ENCODE measurements around the gene PEX1.
"Not testable (repeated sequence)": the region's sequence is repeated elsewhere in the genome, so short reads cannot be mapped to it uniquely, and the experiment has no call there.

The PEX1 gene

DNA sequence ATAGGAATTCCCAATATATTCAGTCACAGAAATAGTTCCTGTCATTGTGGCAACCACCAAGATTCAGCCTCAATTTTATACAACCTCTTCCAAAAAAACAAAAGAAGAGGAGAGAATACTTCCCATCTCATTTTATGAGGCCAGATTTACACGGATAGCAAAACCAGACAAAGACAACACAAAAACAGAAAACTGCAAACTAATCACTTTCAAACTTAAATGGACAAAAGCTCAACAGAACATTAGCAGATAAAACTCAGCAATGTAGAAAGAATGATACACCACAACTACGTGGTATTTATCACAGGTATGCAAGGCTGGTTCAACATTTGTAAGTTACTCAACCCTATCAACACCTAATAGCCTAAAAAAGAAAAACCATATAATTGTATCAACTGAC, 22.0 kb downstream of the PEX1 start:
- no peak for DNase-seq (ENCODE audit: low read depth in 4 of 4, low spot score in 1 of 4)

- DNase-seq (ENCODE audit: low read depth in 4 of 4, low spot score in 1 of 4) = no peak
Measured at GRCh38 chr7:92504563-92504962, 23.8 kb downstream of the PEX1 start.

DNA sequence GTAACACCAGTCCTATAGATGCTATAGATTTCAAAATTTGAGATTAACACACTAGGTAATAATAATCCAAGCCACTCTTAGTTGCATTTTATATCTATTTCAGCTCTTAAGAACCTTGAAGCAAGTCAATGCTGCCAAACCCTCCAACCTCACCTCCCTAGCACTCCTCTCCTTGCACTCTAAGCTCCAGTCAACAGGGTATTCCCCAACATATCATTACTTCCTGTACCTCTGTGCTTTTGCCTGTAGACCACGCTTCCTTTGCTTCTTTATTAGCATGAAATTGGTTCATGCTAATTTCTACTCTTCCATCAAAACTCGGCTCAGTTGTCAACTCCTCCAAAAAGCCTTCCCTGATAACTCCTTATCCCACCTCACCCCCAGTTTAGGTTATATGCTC, 24.6 kb downstream of the PEX1 start:
- DNase-seq (ENCODE audit: low read depth in 4 of 4, low spot score in 1 of 4) = no peak

DNA sequence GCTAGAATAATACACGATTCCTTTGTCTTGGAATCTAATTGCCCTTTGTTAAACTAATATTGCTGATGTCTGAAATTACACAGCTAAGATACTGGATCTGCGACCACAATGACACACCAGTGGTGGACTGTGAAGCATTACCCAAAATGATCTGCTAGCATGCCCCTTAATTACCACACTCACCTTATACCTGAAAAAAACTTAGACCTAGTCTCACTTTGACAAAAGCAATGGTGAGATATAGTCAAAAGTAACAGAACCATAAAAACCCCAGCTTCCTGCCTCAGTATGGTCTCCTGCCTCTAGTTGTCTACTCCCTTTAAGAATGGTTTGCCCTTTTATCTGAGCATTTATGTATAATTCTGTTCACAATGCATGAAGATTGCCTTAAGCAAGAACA, 29.8 kb downstream of the PEX1 start:
- DNase-seq (ENCODE audit: low read depth in 4 of 4, low spot score in 1 of 4) = no peak

GRCh38 chr7:92496876-92497275, 31.4 kb downstream of the PEX1 start:
- DNase-seq (ENCODE audit: low read depth in 4 of 4, low spot score in 1 of 4) = no peak

GRCh38 chr7:92489634-92490033, 38.7 kb downstream of the PEX1 start:
- no peak for DNase-seq (ENCODE audit: low read depth in 4 of 4, low spot score in 1 of 4)

- DNase-seq (ENCODE audit: low read depth in 4 of 4, low spot score in 1 of 4) = no peak
Measured at GRCh38 chr7:92487804-92488203, 40.5 kb downstream of the PEX1 start.

- no peak for DNase-seq (ENCODE audit: low read depth in 4 of 4, low spot score in 1 of 4)
Measured at GRCh38 chr7:92485974-92486373, 42.3 kb downstream of the PEX1 start.

DNA sequence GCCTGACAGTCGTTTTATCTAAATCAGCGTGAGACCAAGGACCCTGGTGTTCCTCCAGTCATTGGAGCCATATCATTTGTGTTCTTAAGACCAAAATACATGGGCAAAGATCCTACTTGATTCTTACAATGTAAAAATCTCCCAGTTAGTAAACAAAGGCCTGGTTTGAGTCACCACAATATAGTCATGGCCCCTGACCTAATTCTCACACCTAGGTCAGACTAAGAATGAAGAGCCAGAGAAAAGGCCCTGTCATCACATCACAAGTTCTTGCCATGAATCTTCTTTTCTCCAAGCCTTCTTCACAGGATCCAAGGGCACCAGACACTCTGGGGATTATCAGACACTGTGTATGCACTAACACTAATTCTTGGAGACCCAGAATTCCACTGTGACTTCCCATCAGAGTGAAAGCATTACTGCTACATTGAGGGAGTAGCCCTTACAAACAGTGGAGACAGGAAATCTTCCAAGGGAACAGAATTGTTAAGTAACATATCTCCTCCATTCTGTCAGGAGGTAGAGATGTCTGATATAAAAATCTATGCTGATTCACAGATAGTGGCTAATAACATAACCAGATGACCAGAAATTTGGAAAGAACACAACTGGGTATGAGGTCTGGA, 42.9 kb downstream of the PEX1 start:
- DNase-seq (ENCODE audit: low read depth in 4 of 4, low spot score in 1 of 4) = no peak

DNA sequence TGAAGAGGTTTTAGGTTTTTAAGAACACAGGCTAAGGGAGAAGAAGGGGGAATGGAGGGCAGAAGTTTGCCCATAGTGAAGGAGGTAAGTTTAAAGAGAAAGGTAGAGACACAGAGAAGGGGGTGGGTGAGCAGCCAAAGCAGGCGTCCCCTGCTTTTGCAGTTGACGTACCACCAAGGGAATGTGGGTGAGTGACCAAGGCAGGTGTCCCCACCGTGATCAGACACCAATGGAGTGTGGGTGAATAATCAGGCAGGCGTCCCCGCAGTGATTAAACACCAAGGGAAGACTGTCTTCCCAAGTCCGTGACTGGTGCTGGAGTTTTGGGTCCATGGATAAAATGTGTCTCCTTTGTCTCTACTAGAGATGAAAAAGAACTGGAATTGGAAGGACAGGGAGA, 44.1 kb downstream of the PEX1 start:
- not testable (repeated sequence) for DNase-seq (ENCODE audit: low read depth in 4 of 4, low spot score in 1 of 4)

DNA sequence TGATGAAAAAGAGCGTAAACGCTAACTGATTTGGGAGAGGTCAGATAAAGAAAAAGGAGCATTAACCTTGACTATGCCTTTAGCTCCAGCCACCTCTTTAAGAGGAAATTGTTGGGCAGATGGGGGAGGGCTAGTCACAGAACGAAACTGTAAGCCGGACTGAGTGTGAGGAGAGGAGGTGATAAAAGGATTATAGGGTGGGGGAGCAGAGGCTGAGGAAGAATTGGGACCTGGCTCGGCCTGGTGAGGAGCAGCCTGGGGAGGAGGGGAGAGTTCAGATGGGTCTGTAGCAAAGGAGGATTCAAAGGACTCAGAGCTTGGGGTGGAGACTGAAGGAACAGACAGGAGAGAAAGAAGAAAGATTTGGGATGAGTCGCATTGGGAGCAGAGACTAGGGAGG, 44.7 kb downstream of the PEX1 start:
- not testable (repeated sequence) for DNase-seq (ENCODE audit: low read depth in 4 of 4, low spot score in 1 of 4)

DNA sequence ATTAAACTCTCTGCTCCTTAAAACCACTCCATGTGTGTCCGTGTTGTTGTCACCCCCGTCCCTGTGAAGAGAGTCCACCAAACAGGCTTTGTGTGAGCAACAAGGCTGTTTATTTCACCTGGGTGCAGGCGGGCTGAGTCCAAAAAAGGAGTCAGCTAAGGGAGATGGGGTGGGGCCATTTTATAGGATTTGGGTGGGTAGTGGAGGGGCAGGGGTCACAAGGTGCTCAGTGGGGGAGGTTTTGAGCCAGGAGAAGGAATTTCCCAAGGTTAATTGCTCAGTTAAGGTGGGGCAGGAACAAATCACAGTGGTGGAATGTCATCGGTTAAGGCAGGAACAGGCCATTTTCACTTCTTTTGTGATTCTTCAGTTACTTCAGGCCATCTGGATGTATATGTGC, 49.2 kb downstream of the PEX1 start:
- DNase-seq (ENCODE audit: low read depth in 4 of 4, low spot score in 1 of 4) = not testable (repeated sequence)

DNA sequence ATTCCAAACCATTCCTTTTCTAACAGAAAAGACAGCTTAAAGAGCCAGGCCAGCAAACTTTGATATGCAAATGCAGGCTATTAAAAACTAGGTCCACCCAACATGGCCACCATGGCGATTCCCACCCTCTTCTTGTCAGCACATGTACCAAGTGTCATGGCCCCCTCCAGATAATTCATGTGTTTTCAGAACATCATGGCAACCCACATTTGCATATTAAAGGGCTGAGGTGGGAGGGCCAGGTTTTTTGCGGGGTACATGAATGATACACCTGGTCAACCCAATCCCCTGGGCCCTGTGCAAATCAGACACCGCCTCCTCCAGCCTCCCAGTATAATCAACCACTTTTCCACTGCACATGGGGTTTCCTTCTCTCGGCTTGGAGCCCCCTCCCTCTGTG, 49.6 kb downstream of the PEX1 start:
- DNase-seq (ENCODE audit: low read depth in 4 of 4, low spot score in 1 of 4) = no peak

- no peak for DNase-seq (ENCODE audit: low read depth in 4 of 4, low spot score in 1 of 4)
Measured at GRCh38 chr7:92478095-92478494, 50.2 kb downstream of the PEX1 start.

GRCh38 chr7:92477681-92478080, 50.6 kb downstream of the PEX1 start, which contains the start of gene ERVW-1:
Gene ERVW-1, minus strand, starts transcription at chr7:92477946. Its CDS starts 7,565 bp downstream, at chr7:92470381.
- DNase-seq (ENCODE audit: low read depth in 4 of 4, low spot score in 1 of 4) = not testable (repeated sequence)

DNA sequence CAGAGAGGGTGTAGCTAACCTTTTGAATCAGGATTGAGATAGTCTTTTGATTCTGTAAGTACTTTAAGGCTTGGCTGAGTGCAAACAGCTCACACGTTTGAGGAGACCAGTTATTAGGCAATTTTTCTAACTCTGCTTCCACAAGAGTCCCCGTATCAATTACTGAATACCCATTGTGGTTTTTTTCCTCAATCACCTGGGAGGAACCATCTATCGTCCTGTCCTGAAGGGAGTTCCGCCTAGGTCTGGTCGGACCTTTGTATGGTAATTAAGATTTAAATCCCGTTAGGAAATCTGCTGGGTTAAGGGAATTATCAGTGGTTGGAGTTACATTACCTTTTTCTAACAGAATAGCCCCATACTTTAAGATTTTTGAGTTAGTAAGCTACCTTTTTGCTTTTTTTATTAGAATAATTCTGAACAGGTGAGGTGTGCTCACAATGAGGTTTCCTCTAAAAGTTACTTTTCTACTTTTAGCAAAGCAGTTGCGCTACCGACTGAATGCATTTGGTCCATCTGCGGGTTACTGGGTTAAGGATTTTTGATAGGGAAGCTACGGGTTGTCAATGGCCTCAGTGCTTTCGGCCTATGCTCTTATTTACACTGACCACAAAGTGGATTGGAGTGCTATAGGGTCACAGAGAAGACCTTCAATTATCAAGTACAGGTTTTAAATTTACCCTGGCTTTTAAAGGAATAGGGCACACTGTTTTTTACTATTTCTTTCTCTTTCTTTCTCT, 52.3 kb downstream of the PEX1 start:
- DNase-seq (ENCODE audit: low read depth in 4 of 4, low spot score in 1 of 4) = not testable (repeated sequence)

GRCh38 chr7:92475261-92475770, 53.0 kb downstream of the PEX1 start:
- DNase-seq (ENCODE audit: low read depth in 4 of 4, low spot score in 1 of 4) = not testable (repeated sequence)

- not testable (repeated sequence) for DNase-seq (ENCODE audit: low read depth in 4 of 4, low spot score in 1 of 4)
Measured at GRCh38 chr7:92473989-92474388, 54.3 kb downstream of the PEX1 start.

DNA sequence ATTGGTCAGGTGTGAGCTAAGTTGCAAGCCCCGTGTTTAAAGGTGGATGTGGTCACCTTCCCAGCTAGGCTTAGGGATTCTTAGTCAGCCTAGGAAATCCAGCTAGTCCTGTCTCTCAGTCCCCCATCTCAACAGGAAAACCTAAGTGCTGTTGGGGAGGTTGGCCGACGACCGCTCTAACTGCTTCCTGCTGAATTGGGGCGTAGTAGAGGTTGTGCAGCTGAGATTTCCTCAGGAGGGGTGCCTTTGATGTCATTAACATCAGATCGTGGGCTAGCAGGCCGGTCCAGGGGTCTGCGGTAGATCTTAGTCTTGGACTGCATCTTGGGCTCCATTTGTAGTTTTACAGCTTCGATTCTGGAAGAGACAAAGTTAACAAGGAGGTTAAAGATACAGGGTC, 59.7 kb downstream of the PEX1 start:
- not testable (repeated sequence) for DNase-seq (ENCODE audit: low read depth in 4 of 4, low spot score in 1 of 4)

DNA sequence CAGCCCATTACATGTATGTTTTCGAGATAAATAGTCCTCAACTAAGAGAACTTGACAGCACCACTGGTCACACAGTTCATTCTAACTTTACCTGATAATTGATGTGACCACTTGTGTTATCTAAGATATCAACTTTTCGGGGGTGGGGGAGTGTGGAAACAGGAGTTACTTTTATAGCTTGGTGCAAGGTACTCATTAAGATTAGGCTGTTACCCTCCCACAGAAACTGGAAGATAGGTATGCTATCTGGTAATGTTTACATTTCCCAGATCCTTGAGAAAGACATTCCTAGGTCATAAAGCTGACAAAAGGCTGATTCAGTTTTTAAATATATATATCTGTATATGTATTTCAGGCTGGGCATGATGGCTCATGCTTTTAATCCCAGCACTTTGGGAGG, 61.6 kb downstream of the PEX1 start:
- no peak for DNase-seq (ENCODE audit: low read depth in 4 of 4, low spot score in 1 of 4)

DNA sequence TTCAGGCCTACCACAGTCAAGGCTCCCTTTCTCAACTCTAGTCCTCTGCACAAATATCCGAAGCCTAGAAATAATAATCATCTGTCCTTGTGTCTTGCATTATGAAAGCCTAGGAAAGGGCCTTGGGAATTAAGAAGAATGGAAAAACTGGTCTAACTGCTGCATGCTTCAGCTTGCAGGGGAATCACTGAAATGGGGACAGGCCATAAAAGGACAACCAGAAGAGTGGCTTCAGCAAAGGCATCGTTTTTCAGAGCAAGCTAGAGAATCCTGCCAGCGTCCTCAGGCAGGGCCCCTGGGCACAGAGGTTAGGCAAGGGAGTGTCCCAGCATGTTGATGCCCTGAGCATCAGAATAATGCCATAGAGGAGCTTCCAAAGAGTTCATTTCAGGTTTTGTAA, 63.8 kb downstream of the PEX1 start:
- no peak for DNase-seq (ENCODE audit: low read depth in 4 of 4, low spot score in 1 of 4)

DNA sequence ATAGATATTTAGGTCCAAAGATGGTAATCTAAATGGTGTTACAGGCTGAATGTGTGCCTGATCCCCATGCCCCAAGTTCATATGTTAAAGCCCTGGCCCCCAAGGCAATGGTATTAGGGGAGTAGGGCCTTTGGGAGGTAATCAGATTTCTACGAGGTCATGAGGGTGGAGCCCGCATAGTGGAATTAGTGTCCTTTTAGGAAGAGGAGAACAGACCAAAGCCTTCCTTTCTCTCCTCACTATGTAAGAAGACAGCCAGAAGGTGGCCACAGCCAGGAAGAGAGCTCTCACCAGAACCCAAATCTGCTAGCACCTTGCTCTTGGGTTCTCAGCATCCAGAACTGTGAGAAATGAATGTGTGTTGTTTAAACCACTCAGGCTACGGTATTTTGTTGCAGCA, 65.8 kb downstream of the PEX1 start:
- DNase-seq (ENCODE audit: low read depth in 4 of 4, low spot score in 1 of 4) = no peak
